Central memory CD8-positive, alpha-beta T cell (primary cell): ENCODE measurements around the gene USP49.
"Not testable (repeated sequence)": the region's sequence is repeated elsewhere in the genome, so short reads cannot be mapped to it uniquely, and the experiment has no call there.

Experiments
- ATAC-seq: fragments of 150-1000 bp; cut with Tn5 transposase; replicated peaks from 2 replicates; pipeline ENCODE4 v1.10.0; 2022; ENCODE audit warnings: mild to moderate bottlenecking, moderate FRiP score, moderate number of reproducible peaks; ENCODE audit not compliant: poor library complexity, severe bottlenecking; ENCODE audit errors: extremely low read depth
- DNase-seq, 2 donors: peaks; one replicate each; pipeline ENCODE4 v3.0.0; 2021; ENCODE audit warnings: low spot score in 2 of 2
- H3K27ac Mint-ChIP-seq: one replicate; pipeline ENCODE4 v1.8.0; 2022; ENCODE audit warnings: low read depth, mild to moderate bottlenecking, moderate library complexity, mixed read lengths
- H3K27me3 Mint-ChIP-seq: one replicate; pipeline ENCODE4 v1.8.0; 2022; ENCODE audit warnings: mixed read lengths
- H3K36me3 Mint-ChIP-seq: one replicate; pipeline ENCODE4 v1.8.0; 2022; ENCODE audit warnings: mild to moderate bottlenecking, moderate library complexity, mixed read lengths; ENCODE audit not compliant: insufficient read depth
- H3K4me1 Mint-ChIP-seq: one replicate; pipeline ENCODE4 v1.8.0; 2022; ENCODE audit warnings: mixed read lengths
- H3K4me3 Mint-ChIP-seq: one replicate; pipeline ENCODE4 v1.8.0; 2022; ENCODE audit warnings: mild to moderate bottlenecking, moderate library complexity, mixed read lengths
- H3K9me3 Mint-ChIP-seq: one replicate; pipeline ENCODE4 v1.8.0; 2022; ENCODE audit warnings: mixed read lengths

Gene USP49

DNA sequence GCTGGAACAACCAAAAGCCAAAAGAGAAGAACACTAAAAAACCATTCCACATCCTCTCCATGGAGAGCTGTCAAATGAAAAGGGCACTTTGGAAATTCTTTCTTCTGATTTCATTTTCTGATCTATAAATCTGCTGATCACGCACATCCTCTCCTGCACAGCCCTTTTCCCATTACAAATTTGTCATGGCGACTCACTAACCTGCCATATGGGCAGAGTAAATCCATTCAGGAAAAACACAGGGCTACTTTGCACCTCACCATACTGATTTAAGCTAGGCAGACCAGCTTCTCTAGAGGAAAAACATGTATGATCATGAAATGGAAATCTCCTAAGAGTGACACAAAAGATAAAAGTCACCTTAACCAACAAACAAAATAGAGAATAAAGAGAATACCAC lies 81.7 kb downstream of the USP49 start:
- DNase-seq = no peak

DNA sequence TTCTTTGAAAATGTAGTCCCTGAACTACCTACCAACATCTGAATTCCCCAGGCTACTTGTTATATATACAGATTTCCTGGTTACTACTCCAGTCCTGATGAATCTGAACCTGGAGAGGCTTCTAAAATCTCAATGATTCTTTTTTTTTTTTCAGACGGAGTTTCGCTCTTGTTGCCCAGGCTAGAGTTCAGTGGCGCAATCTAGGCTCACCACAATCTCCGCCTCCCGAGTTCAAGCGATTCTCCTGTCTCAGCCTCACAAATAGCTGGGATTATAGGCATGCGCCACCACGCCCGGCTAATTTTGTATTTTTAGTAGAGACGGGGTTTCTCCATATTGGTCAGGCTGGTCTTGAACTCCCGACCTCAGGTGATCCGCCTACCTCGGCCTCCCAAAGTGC lies 83.2 kb downstream of the USP49 start:
- H3K4me3 Mint-ChIP-seq, ATAC-seq: not testable (repeated sequence)

More for the DNA sequence above, 81.7 kb downstream of the USP49 start:
- H3K27ac Mint-ChIP-seq = no peak overlapping the region
- no peaks in the 10 kb centered on the region for H3K27me3 Mint-ChIP-seq
- peaks cover 3% of the 10 kb centered on the region for H3K36me3 Mint-ChIP-seq
- no peaks in the 10 kb centered on the region for H3K9me3 Mint-ChIP-seq
- no peak overlapping the region for H3K4me3 Mint-ChIP-seq
- no peak for ATAC-seq
- H3K4me1 Mint-ChIP-seq = no peaks in the 10 kb centered on the region

DNA sequence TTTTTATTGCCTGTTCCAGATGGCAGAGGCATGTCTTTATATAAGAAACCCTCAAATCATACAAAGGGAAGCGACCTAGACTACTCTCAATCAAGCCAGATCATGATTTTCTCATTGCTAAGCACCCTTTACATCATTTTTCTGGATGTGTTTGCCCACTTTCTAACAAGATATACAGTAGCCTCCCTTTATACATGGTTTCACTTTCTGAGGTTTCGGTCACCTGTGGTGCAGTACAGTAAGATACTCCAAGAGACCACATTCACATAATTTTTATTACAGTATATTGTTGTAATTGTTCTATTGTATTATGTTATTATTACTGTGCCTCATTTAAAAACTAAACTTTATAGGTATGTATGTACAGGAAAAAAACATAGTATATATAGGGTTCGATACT lies 84.1 kb downstream of the USP49 start:
- Mint-ChIP-seq H3K27ac (no peak overlapping the region), H3K4me3 (no peak overlapping the region), H3K9me3 (no peaks in the 10 kb centered on the region), H3K27me3 (no peaks in the 10 kb centered on the region), H3K36me3 (peaks cover 3% of the 10 kb centered on the region), H3K4me1 (no peaks in the 10 kb centered on the region)
- ATAC-seq (no peak), DNase-seq (no peak)

More for the DNA sequence above, 83.2 kb downstream of the USP49 start:
- H3K27me3 Mint-ChIP-seq, H3K9me3 Mint-ChIP-seq, DNase-seq, H3K36me3 Mint-ChIP-seq, H3K27ac Mint-ChIP-seq, H3K4me1 Mint-ChIP-seq: not testable (repeated sequence)

DNA sequence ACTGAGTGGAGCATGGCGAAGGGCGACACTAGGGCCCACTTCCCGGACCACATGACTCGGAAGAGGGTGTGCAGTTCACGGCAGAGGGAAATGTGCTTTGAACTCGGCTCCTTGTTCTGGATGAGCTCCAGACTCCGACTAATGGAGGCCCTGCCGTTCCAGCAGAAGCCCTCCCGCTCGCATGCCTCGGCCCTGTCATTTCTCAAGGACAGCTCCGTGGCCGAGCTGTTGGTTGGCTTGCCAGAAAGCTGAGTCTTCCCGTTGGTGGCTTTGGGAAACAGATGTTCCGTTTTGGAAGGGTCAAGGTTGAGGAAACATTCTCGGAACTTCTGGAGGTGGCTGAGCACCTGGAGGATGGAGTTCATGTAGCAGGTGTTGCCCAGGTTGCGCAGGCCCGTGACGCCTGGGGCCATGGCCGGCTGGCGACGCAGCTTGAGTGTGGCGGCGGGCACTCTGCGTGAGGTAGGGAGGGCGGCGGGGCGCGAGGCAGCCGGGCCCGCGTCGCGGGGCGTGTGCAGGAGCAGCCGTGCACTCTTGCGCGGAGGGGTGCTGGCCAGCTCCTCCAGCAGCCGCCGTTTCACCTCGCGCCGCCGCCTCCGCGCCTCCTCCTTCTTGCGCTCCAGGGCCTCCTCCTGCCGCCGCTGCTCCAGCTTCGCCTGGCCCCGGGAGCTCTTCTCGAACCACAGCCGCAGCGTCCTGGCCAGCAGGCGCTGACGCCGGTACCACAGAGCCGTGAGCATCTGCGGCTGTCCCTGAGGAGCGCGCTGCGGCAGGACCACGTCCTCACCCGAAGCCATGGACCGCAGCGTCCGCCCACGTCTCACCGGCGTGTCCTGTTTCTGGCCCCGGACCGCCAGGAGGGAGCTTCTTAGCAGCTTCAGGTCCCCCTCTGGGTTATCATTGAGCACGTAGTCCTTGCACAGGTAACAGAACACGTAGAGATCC lies 89.1 kb downstream of the USP49 start:
- Mint-ChIP-seq H3K27ac (no peak overlapping the region), H3K9me3 (no peaks in the 10 kb centered on the region), H3K36me3 (peaks cover 5% of the 10 kb centered on the region), H3K4me1 (no peaks in the 10 kb centered on the region), H3K27me3 (no peaks in the 10 kb centered on the region), H3K4me3 (no peak overlapping the region)
- no peak for DNase-seq
- no peak for ATAC-seq

DNA sequence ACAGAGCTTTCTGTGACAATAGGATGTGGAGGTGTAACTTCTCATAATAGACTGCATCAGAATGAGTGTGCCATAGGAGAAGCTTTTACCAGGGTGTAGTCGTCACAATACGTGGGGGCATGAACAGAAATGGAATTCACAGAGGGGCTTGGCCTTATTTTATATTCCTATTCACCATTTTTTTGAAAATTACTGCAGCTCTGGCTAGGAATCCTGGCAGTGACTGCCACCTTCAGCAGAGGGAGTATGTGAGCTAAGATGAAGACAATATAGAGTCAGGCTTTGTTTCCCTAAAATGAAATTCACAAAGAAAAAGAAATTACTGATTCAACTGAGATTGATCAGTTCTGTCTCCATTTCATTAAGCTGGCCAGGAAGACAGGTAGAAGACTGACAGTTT lies 93.8 kb downstream of the USP49 start:
- Mint-ChIP-seq H3K4me1 (no peaks in the 10 kb centered on the region), H3K36me3 (peaks cover 6% of the 10 kb centered on the region), H3K9me3 (no peaks in the 10 kb centered on the region), H3K4me3 (no peak overlapping the region), H3K27ac (no peak overlapping the region), H3K27me3 (no peaks in the 10 kb centered on the region)
- no peak for ATAC-seq
- no peak for DNase-seq

DNA sequence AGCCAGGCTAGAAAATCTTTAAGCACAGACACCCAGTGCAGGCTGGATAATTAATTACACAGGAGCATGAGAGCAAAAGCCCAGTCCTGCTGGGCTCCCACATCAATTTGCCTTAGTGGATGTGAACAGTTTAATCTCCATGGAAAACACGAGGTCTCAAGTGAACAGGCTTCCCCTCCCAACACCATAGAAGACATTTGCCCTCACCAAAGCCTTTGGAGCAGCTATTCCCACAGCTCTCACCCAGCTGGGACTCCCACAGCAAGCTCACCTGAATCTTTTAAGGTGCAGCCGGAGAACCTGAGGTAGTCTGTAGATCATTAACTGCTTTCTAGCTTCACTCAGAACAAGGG lies 95.6 kb downstream of the USP49 start:
- Mint-ChIP-seq H3K27me3 (no peaks in the 10 kb centered on the region), H3K36me3 (peaks cover 4% of the 10 kb centered on the region)
- ATAC-seq = no peak

DNA sequence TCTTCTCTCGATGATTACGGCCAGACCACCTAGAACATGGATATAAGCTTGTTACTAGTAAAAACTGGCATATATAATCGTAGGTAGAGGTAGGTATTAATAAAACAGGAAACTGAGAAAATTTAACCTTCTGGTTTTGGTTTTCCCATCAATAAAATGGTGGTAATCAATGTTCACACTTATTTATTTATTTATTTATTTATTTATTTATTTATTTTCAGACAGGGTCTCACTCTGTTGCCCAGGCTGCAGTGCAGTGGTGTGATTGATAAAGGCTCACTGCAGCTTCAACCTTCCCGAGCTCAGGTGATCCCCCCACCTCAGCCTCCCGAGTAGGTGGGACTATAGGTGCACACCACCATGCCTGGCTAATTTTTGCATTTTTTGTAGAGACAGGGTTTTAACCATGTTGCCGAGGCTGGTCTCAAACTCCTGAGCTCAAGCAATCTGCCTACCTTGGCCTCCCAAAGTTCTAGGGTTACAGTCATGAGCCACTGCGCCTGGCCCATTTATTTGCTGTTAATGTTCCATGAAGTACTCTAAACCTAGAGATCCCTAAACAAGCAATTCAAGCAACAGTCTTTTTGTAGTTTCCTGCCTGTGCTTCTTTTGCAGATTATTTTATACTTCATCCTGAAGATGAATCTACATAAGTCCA lies 96.1 kb downstream of the USP49 start:
- Mint-ChIP-seq H3K4me3 (no peak overlapping the region), H3K27ac (no peak overlapping the region), H3K4me1 (no peaks in the 10 kb centered on the region), H3K27me3 (no peaks in the 10 kb centered on the region), H3K36me3 (peaks cover 1% of the 10 kb centered on the region), H3K9me3 (no peaks in the 10 kb centered on the region)
- DNase-seq (no peak), ATAC-seq (no peak)

More for the DNA sequence above, 95.6 kb downstream of the USP49 start:
- Mint-ChIP-seq H3K4me3 (no peak overlapping the region), H3K9me3 (no peaks in the 10 kb centered on the region), H3K27ac (no peak overlapping the region), H3K4me1 (no peaks in the 10 kb centered on the region)
- DNase-seq = no peak

DNA sequence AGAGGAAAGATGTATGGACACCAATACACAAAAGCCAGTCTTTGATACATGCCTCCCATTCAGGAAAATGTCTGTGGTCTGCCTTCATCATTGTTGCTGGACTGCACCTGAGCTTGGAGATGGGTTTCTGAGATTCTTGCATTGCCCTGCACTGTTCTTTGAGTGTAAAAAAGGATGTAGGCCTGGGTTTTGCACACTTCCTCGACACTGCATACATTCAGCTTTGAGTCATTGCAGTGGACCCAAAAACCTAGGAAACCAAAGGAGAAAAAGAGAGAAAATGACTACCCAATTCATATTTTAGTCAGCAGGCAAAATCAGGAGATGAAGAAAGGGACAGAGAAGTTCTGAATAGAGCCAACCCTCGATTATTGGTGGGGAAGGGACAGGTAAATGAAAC lies 98.7 kb downstream of the USP49 start:
- Mint-ChIP-seq H3K4me1 (no peaks in the 10 kb centered on the region), H3K27ac (no peak overlapping the region)

DNA sequence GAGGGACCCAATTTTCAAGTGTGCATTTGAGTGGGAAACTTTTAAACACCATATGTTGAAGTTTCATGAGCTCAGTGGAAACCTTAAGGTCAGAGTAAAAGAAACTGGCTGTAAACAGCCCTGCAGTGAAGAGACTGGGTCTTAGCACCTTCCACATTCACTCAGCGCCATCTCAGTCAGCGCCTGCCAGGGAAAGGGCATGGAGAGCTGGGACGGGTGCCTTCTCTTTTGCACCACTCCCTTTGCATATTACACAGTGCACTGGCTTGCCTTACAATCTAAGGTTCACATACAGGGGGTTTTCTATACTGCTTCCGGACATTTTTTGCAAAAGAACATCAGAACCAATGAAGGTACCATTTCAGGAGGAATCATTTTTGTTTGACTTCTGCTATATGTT lies 103.2 kb downstream of the USP49 start:
- peaks cover 9% of the 10 kb centered on the region for H3K4me1 Mint-ChIP-seq
- H3K27me3 Mint-ChIP-seq = no peaks in the 10 kb centered on the region
- peaks cover 37% of the 10 kb centered on the region for H3K36me3 Mint-ChIP-seq
- H3K4me3 Mint-ChIP-seq = no peak overlapping the region
- H3K27ac Mint-ChIP-seq = no peak overlapping the region
- no peak for DNase-seq
- H3K9me3 Mint-ChIP-seq = no peaks in the 10 kb centered on the region
- no peak for ATAC-seq

More for the DNA sequence above, 98.7 kb downstream of the USP49 start:
- no peak for ATAC-seq
- Mint-ChIP-seq H3K9me3 (no peaks in the 10 kb centered on the region), H3K27me3 (no peaks in the 10 kb centered on the region), H3K36me3 (peaks cover 9% of the 10 kb centered on the region), H3K4me3 (no peak overlapping the region)
- no peak for DNase-seq

DNA sequence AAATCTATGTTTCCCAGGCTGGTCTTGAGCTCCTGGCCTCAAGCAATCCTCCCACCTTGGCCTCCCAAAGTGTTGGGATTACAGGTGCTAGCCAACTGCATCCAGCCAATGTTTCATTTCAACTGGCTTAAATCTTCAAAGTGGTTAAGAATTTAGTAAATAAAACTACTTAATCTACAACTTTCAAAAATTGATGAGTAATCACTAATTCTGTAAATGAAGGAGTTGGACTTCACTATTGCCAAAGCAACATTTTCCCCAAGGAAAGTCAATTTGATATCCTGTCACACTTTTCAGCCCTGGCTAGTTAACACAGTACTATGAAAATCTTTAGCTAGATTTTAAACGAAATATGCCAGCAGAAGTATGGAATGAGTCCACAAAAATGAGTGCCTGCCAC lies 103.9 kb downstream of the USP49 start:
- Mint-ChIP-seq H3K27ac (no peak overlapping the region), H3K36me3 (peaks cover 38% of the 10 kb centered on the region), H3K9me3 (no peaks in the 10 kb centered on the region), H3K4me3 (no peak overlapping the region), H3K4me1 (peaks cover 9% of the 10 kb centered on the region), H3K27me3 (no peaks in the 10 kb centered on the region)
- ATAC-seq = no peak
- no peak for DNase-seq

DNA sequence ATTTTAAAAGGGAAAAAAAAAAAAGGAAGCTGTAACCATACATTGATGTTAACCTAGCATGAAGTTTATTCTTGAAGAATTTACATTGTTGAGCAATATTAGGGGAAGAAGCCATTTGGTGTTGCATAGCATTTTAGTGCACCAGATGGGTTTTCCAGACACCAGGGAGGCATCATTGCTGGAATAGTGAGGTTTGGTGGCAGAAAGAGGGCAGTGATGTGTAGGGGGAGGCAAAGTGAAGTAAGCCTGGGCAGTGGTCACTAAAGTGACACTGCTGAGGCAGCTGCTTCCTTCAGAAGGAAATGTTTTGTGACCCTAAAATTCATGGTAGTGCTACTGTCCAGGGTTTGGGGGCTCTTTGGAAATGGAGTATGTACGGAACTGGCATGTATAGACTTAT lies 105.1 kb downstream of the USP49 start:
- peaks cover 40% of the 10 kb centered on the region for H3K36me3 Mint-ChIP-seq
- no peak for DNase-seq
- H3K9me3 Mint-ChIP-seq = no peaks in the 10 kb centered on the region
- ATAC-seq = no peak
- H3K27me3 Mint-ChIP-seq = no peaks in the 10 kb centered on the region
- H3K4me1 Mint-ChIP-seq = peaks cover 9% of the 10 kb centered on the region
- no peak overlapping the region for H3K4me3 Mint-ChIP-seq
- no peak overlapping the region for H3K27ac Mint-ChIP-seq

DNA sequence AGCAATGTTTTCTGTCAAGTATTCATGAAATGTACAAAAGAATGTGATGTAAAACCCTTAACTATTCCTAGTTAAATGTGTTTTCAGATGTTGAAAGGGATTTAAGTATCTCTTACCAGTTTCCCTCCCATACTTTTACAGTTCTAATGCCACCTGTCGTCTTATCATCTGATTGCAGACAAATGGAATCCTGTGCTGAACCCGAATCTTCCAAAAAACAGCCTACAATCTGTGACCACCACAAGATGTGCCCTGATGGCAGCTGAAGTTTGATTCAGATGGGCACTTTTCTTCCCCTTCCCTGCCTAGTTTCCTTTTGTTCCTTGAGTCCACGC lies 105.8 kb downstream of the USP49 start:
- no peak for ATAC-seq
- H3K27ac Mint-ChIP-seq = peak overlapping the region; percentile 91
- DNase-seq = no peak
- H3K4me1 Mint-ChIP-seq = peaks cover 9% of the 10 kb centered on the region
- peaks cover 40% of the 10 kb centered on the region for H3K36me3 Mint-ChIP-seq
- H3K9me3 Mint-ChIP-seq = no peaks in the 10 kb centered on the region
- peak overlapping the region; percentile 93 for H3K4me3 Mint-ChIP-seq
- no peaks in the 10 kb centered on the region for H3K27me3 Mint-ChIP-seq
